Activated CD4-positive, alpha-beta T cell treated with anti-CD3 and anti-CD28 coated beads for 24 hours (primary cell): ENCODE results near the gene TBX1.
A peak's percentile ranks its signal among the peaks of the same experiment; 100 is the strongest.

Experiments used
- DNase-seq, 2 donors: peaks; one replicate each; pipeline ENCODE4 v3.0.0-alpha.2; 2020; ENCODE audit warnings: low read depth in 2 of 2

Gene TBX1

GRCh38 chr22:19760058-19760950 lies at the start of gene TBX1:
TSS of gene TBX1 (plus strand) at chr22:19760778. CDS start at chr22:19760844, 66 bp downstream.
- DNase-seq, result no peak

- DNase-seq, result no peak
These were observed 47.3 kb upstream of the TBX1 start for GRCh38 chr22:19713245-19713644.

GRCh38 chr22:19713650-19714311 lies 46.8 kb upstream of the TBX1 start:
- no peak for DNase-seq

- no peak for DNase-seq
These were observed 46.0 kb upstream of the TBX1 start, which contains the start of gene SEPTIN5 for GRCh38 chr22:19714312-19715187. TSS of gene SEPTIN5 (plus strand) at chr22:19714503. CDS start at chr22:19714589, 86 bp downstream.

GRCh38 chr22:19715188-19715930 lies 45.2 kb upstream of the TBX1 start:
- no peak for DNase-seq

- no peak for DNase-seq
These were observed 44.3 kb upstream of the TBX1 start for GRCh38 chr22:19716041-19716828.

- no peak for DNase-seq
These were observed 43.8 kb upstream of the TBX1 start for GRCh38 chr22:19716829-19717105.

GRCh38 chr22:19717181-19717580 lies 43.4 kb upstream of the TBX1 start:
- no peak for DNase-seq

- peak; percentile 66 to 70 for DNase-seq
These were observed 42.7 kb upstream of the TBX1 start for GRCh38 chr22:19717691-19718455.

- no peak for DNase-seq
These were observed 42.0 kb upstream of the TBX1 start for GRCh38 chr22:19718456-19719049.

GRCh38 chr22:19719050-19719482 lies 41.5 kb upstream of the TBX1 start:
- DNase-seq, result no peak

GRCh38 chr22:19719488-19720021 lies 41.0 kb upstream of the TBX1 start:
- DNase-seq, result no peak

- DNase-seq, result no peak
These were observed 40.3 kb upstream of the TBX1 start for GRCh38 chr22:19720150-19720827.

- no peak for DNase-seq
These were observed 39.6 kb upstream of the TBX1 start for GRCh38 chr22:19720999-19721329.

GRCh38 chr22:19721330-19722177 lies 39.0 kb upstream of the TBX1 start:
- no peak for DNase-seq

- DNase-seq, result no peak
These were observed 38.2 kb upstream of the TBX1 start for GRCh38 chr22:19722178-19722981.

- no peak for DNase-seq
These were observed 37.7 kb upstream of the TBX1 start for GRCh38 chr22:19722982-19723231.
